ENCODE measurements around the gene SLC38A3. TPM values are rescaled to one million over a fixed set of nuclear protein-coding genes. Genes with fewer than 3 reads are reported as not detected.
A peak's percentile ranks its signal among the peaks of the same experiment; 100 is the strongest.

The SLC38A3 gene
- total RNA-seq, 4 donors from 2014 or later, result 0.69 to 4.1 TPM; not detected in 2

DNA sequence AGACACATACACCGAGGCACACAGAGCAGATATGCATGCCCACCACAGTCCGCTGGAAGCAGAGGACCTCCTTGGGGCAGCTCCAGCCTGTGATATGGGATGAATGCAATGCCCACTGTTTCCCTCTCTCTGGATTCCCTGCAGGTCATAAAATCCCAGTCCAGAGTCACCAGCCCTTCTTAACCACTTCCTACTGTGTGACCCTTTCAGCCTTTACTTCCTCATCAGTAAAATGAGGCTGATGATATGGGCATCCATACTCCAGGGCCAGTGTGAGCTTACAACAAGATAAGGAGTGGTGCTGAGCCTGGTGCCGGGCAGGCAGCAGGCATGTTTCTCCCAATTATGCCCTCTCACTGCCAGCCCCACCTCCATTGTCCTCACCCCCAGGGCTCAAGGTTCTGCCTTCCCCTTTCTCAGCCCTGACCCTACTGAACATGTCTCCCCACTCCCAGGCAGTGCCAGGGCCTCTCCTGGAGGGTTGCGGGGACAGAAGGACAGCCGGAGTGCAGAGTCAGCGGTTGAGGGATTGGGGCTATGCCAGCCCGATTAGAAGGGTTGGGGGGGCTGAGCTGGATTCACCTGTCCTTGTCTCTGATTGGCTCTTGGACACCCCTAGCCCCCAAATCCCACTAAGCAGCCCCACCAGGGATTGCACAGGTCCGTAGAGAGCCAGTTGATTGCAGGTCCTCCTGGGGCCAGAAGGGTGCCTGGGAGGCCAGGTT is 14.0 kb upstream of the SLC38A3 start, which contains the start of gene GNAT1:
GNAT1 (plus strand) TSS at position 675 of the 725 bp plus-strand sequence. CDS start 116 bp downstream, outside the sequence.
- no peaks in the 10 kb centered on the region for H3K9me3 ChIP-seq
- no peak within 1 kb of the TSS for H3K4me3 ChIP-seq
- DNase-seq, result no peak
- H3K27ac ChIP-seq, result no peak within 1 kb of the TSS
- H3K27me3 ChIP-seq, result peaks cover 15 to 17% of the 10 kb centered on the region in 2 donors
- no peaks in the 10 kb centered on the region for H3K36me3 ChIP-seq
- TF ChIP-seq POLR2A (IDR thresholded peaks at IDR 0.05), result no peak
- TF ChIP-seq, protein P1, sequence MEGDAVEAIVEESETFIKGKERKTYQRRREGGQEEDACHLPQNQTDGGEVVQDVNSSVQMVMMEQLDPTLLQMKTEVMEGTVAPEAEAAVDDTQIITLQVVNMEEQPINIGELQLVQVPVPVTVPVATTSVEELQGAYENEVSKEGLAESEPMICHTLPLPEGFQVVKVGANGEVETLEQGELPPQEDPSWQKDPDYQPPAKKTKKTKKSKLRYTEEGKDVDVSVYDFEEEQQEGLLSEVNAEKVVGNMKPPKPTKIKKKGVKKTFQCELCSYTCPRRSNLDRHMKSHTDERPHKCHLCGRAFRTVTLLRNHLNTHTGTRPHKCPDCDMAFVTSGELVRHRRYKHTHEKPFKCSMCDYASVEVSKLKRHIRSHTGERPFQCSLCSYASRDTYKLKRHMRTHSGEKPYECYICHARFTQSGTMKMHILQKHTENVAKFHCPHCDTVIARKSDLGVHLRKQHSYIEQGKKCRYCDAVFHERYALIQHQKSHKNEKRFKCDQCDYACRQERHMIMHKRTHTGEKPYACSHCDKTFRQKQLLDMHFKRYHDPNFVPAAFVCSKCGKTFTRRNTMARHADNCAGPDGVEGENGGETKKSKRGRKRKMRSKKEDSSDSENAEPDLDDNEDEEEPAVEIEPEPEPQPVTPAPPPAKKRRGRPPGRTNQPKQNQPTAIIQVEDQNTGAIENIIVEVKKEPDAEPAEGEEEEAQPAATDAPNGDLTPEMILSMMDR (IDR thresholded peaks at IDR 0.05), result no peak
- H3K4me1 ChIP-seq, result peaks cover 0 to 7% of the 10 kb centered on the region in 2 donors
- intact Hi-C loops (cut with DNase I; ENCODE audit: low total_unique reads), result loop anchor here (5.0 kb wide), 2 partner anchors 36 to 86 kb away; partner anchors contain the start of gene LSMEM2

- H3K27ac ChIP-seq, result no peak overlapping the region
- no peaks in the 10 kb centered on the region for H3K36me3 ChIP-seq
- H3K27me3 ChIP-seq, result peaks cover 15 to 17% of the 10 kb centered on the region in 2 donors
- DNase-seq, result no peak
- peaks cover 0 to 7% of the 10 kb centered on the region in 2 donors for H3K4me1 ChIP-seq
- H3K4me3 ChIP-seq, result no peak overlapping the region
- H3K9me3 ChIP-seq, result no peaks in the 10 kb centered on the region
- intact Hi-C loops (cut with DNase I; ENCODE audit: low total_unique reads), result loop anchor here (5.0 kb wide), 2 partner anchors 35 to 85 kb away; partner anchors contain the start of gene LSMEM2
- TF ChIP-seq POLR2A (IDR thresholded peaks at IDR 0.05), result no peak
- TF ChIP-seq, protein P1 (IDR thresholded peaks at IDR 0.05), result no peak
Measured at GRCh38 chr3:50192124-50192523, 12.9 kb upstream of the SLC38A3 start.

- DNase-seq, result peak; percentile 69 to 72
- H3K4me3 ChIP-seq, result no peak overlapping the region
- H3K4me1 ChIP-seq, result peaks cover 0 to 7% of the 10 kb centered on the region in 2 donors
- peaks cover 15 to 17% of the 10 kb centered on the region in 2 donors for H3K27me3 ChIP-seq
- intact Hi-C loops (cut with DNase I; ENCODE audit: low total_unique reads), result loop anchor here (5.0 kb wide), 2 partner anchors 35 to 85 kb away; partner anchors contain the start of gene LSMEM2
- no peak overlapping the region for H3K27ac ChIP-seq
- TF ChIP-seq, protein P1 (IDR thresholded peaks at IDR 0.05), result peak; percentile 85 to 93 (median 86)
- TF ChIP-seq POLR2A (IDR thresholded peaks at IDR 0.05), result no peak
- H3K36me3 ChIP-seq, result no peaks in the 10 kb centered on the region
- H3K9me3 ChIP-seq, result no peaks in the 10 kb centered on the region
Measured at GRCh38 chr3:50192689-50193141, 12.4 kb upstream of the SLC38A3 start.

DNA sequence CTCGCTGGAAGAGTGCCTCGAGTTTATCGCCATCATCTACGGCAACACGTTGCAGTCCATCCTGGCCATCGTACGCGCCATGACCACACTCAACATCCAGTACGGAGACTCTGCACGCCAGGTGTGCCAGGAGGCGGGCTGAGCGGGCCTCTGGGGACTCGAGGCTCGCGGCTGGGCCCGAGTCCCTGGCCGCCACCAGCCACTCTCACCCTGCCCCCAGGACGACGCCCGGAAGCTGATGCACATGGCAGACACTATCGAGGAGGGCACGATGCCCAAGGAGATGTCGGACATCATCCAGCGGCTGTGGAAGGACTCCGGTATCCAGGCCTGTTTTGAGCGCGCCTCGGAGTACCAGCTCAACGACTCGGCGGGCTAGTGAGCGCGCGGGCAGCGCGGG is 11.8 kb upstream of the SLC38A3 start:
- no peak for TF ChIP-seq POLR2A (IDR thresholded peaks at IDR 0.05)
- TF ChIP-seq, protein P1 (IDR thresholded peaks at IDR 0.05), result no peak
- Histone ChIP-seq H3K4me3 (no peak overlapping the region), H3K4me1 (peaks cover 0 to 7% of the 10 kb centered on the region in 2 donors), H3K36me3 (no peaks in the 10 kb centered on the region), H3K27me3 (peaks cover 15 to 17% of the 10 kb centered on the region in 2 donors), H3K27ac (no peak overlapping the region), H3K9me3 (no peaks in the 10 kb centered on the region)
- intact Hi-C loops (cut with DNase I; ENCODE audit: low total_unique reads), result loop anchor here (5.0 kb wide), 2 partner anchors 34 to 84 kb away; partner anchors contain the start of gene LSMEM2
- DNase-seq, result no peak

DNA sequence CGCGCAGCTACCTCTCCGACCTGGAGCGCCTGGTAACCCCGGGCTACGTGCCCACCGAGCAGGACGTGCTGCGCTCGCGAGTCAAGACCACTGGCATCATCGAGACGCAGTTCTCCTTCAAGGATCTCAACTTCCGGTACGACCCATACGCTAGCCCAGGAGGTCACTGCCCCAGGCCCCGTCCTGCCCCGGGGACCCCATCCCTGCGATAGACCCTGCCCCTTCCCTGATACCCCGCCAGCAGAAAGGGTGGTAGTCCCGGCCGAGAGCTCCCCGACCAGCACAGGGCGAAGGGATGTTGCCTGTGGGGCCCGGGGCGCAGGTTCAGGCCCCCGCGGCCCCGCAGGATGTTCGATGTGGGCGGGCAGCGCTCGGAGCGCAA is 11.3 kb upstream of the SLC38A3 start:
- peaks cover 0 to 7% of the 10 kb centered on the region in 2 donors for H3K4me1 ChIP-seq
- no peak for DNase-seq
- H3K4me3 ChIP-seq, result no peak overlapping the region
- intact Hi-C loops (cut with DNase I; ENCODE audit: low total_unique reads), result loop anchor here (5.0 kb wide), 2 partner anchors 34 to 84 kb away; partner anchors contain the start of gene LSMEM2
- H3K27me3 ChIP-seq, result peaks cover 15 to 17% of the 10 kb centered on the region in 2 donors
- H3K36me3 ChIP-seq, result no peaks in the 10 kb centered on the region
- no peak overlapping the region for H3K27ac ChIP-seq
- TF ChIP-seq, protein P1 (IDR thresholded peaks at IDR 0.05), result no peak
- no peak for TF ChIP-seq POLR2A (IDR thresholded peaks at IDR 0.05)
- no peaks in the 10 kb centered on the region for H3K9me3 ChIP-seq

Data from uterus (tissue), 4 donors.